Ramos (cell line): Measurements from ENCODE around the gene CMSS1.
"Not testable (repeated sequence)": the region's sequence is repeated elsewhere in the genome, so short reads cannot be mapped to it uniquely, and the experiment has no call there.

Experiments used
- in situ Hi-C: fragments of 300-500 bp; cut with MboI; formaldehyde crosslinking; loops from one replicate; pipeline ENCODE4 v1.14.3; 2022; ENCODE audit warnings: low sequenced_read_pairs; ENCODE audit not compliant: unreplicated experiment

Gene CMSS1

GRCh38 chr3:99810403-99810802 is 7.3 kb upstream of the CMSS1 start:
- in situ Hi-C loops, result no loop called here

GRCh38 chr3:99817047-99817436 is 620 bp upstream of the CMSS1 start:
- in situ Hi-C loops, result no loop called here

- in situ Hi-C loops, result no loop called here
Measured at GRCh38 chr3:99818818-99819217, 1.2 kb downstream of the CMSS1 start.

- in situ Hi-C loops, result loop anchor here (10.0 kb wide), 1 partner anchor 771 kb away; no protein-coding TSS in a partner anchor
Measured at GRCh38 chr3:99823723-99824711, 6.4 kb downstream of the CMSS1 start.

GRCh38 chr3:99825004-99825640 is 7.5 kb downstream of the CMSS1 start:
- in situ Hi-C loops, result loop anchor here (10.0 kb wide), 1 partner anchor 770 kb away; no protein-coding TSS in a partner anchor

GRCh38 chr3:99829844-99830243 is 12.2 kb downstream of the CMSS1 start:
- in situ Hi-C loops, result loop anchor here (10.0 kb wide), 2 partner anchors 425 to 765 kb away; no protein-coding TSS in a partner anchor

- in situ Hi-C loops, result loop anchor here (10.0 kb wide), 1 partner anchor 421 kb away; no protein-coding TSS in a partner anchor
Measured at GRCh38 chr3:99833617-99834205, 16.0 kb downstream of the CMSS1 start.

GRCh38 chr3:99834211-99834957 is 16.7 kb downstream of the CMSS1 start:
- in situ Hi-C loops, result loop anchor here (10.0 kb wide), 1 partner anchor 420 kb away; no protein-coding TSS in a partner anchor

GRCh38 chr3:99836681-99837080 is 19.0 kb downstream of the CMSS1 start:
- in situ Hi-C loops, result loop anchor here (10.0 kb wide), 1 partner anchor 418 kb away; no protein-coding TSS in a partner anchor

- in situ Hi-C loops, result loop anchor here (10.0 kb wide), 1 partner anchor 417 kb away; no protein-coding TSS in a partner anchor
Measured at GRCh38 chr3:99837715-99838114, 20.1 kb downstream of the CMSS1 start.

- in situ Hi-C loops, result loop anchor here (10.0 kb wide), 1 partner anchor 416 kb away; no protein-coding TSS in a partner anchor
Measured at GRCh38 chr3:99838755-99839154, 21.1 kb downstream of the CMSS1 start.

- in situ Hi-C loops, result loop anchor here (10.0 kb wide), 1 partner anchor 415 kb away; no protein-coding TSS in a partner anchor
Measured at GRCh38 chr3:99839613-99840012, 22.0 kb downstream of the CMSS1 start.

- in situ Hi-C loops, result not testable (repeated sequence)
Measured at GRCh38 chr3:99841949-99842348, 24.3 kb downstream of the CMSS1 start.

- in situ Hi-C loops, result no loop called here
Measured at GRCh38 chr3:99842826-99843589, 25.3 kb downstream of the CMSS1 start.

GRCh38 chr3:99843590-99844258 is 26.1 kb downstream of the CMSS1 start:
- in situ Hi-C loops, result no loop called here

- in situ Hi-C loops, result no loop called here
Measured at GRCh38 chr3:99845331-99845730, 27.7 kb downstream of the CMSS1 start.

GRCh38 chr3:99845999-99846398 is 28.3 kb downstream of the CMSS1 start:
- in situ Hi-C loops, result no loop called here

GRCh38 chr3:99846477-99847160 is 29.0 kb downstream of the CMSS1 start:
- in situ Hi-C loops, result no loop called here
